Neural cell (in vitro differentiated cells): ENCODE measurements around the gene MBD4.

ENCODE experiments used
- EP300 ChIP-seq: fragments of 450-650 bp; conservative IDR thresholded peaks from 2 replicates; pipeline ENCODE4 v1.6.1; 2014; ENCODE audit warnings: antibody characterized with exemption, mild to moderate bottlenecking, moderate library complexity; ENCODE audit not compliant: poor library complexity, severe bottlenecking
- EZH2 ChIP-seq: fragments of 200-600, 300-800 bp; shearing (Covaris generic), sonication (generic); IDR thresholded peaks from 2 replicates; pipeline ENCODE4 v1.6.1; 2014; ENCODE audit warnings: antibody characterized with exemption, low read length, borderline replicate concordance, mild to moderate bottlenecking; ENCODE audit not compliant: insufficient read depth, poor library complexity, severe bottlenecking
- MXI1 ChIP-seq: fragments of 450-650 bp; conservative IDR thresholded peaks from 2 replicates; pipeline ENCODE4 v1.6.1; 2014; ENCODE audit warnings: antibody characterized with exemption, mild to moderate bottlenecking; ENCODE audit not compliant: poor library complexity, severe bottlenecking
- POLR2AphosphoS5 ChIP-seq: IDR thresholded peaks from 2 replicates; pipeline ENCODE4 v1.6.1; 2012
- RAD21 ChIP-seq: fragments of 450-650 bp; conservative IDR thresholded peaks from 2 replicates; pipeline ENCODE4 v1.6.1; 2014; ENCODE audit warnings: antibody characterized with exemption, mild to moderate bottlenecking, moderate library complexity
- TAF1 ChIP-seq: IDR thresholded peaks from 2 replicates; pipeline ENCODE4 v1.6.1; 2012; ENCODE audit warnings: low read depth
- TF ChIP-seq, protein P1 (sequence below): fragments of 450-650 bp; IDR thresholded peaks from 2 replicates; pipeline ENCODE4 v1.5.1; 2014; ENCODE audit warnings: antibody characterized with exemption, mild to moderate bottlenecking, moderate library complexity; ENCODE audit not compliant: poor library complexity, severe bottlenecking
- TF ChIP-seq, protein P2 (sequence below): IDR thresholded peaks from 2 replicates; pipeline ENCODE4 v1.6.1; 2012; ENCODE audit warnings: borderline replicate concordance

DNA sequence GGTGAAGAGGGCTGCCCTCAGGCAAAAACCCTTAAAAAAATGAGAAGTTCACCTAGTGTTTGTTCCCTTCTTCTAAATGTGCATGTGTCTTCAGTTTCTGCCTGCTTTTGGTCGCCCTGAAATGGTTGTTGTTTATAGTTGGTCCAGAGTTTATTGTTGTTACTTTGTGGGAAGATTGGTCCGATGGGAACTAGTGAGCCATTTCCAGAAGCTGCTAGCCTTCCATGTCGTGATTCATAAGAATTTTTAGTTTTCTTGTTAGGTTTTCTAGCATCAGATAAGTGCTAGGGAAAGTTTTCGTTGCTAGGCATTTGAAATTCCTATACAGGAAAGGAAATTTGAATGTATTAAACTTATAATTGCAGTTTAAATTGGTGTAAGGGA, 34.0 kb upstream of the MBD4 start:
- TF ChIP-seq EZH2 (no peak), RAD21 (no peak), POLR2AphosphoS5 (no peak), TAF1 (no peak), EP300 (no peak), MXI1 (no peak)
- TF ChIP-seq, protein P1, sequence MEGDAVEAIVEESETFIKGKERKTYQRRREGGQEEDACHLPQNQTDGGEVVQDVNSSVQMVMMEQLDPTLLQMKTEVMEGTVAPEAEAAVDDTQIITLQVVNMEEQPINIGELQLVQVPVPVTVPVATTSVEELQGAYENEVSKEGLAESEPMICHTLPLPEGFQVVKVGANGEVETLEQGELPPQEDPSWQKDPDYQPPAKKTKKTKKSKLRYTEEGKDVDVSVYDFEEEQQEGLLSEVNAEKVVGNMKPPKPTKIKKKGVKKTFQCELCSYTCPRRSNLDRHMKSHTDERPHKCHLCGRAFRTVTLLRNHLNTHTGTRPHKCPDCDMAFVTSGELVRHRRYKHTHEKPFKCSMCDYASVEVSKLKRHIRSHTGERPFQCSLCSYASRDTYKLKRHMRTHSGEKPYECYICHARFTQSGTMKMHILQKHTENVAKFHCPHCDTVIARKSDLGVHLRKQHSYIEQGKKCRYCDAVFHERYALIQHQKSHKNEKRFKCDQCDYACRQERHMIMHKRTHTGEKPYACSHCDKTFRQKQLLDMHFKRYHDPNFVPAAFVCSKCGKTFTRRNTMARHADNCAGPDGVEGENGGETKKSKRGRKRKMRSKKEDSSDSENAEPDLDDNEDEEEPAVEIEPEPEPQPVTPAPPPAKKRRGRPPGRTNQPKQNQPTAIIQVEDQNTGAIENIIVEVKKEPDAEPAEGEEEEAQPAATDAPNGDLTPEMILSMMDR, result no peak
- TF ChIP-seq, protein P2, sequence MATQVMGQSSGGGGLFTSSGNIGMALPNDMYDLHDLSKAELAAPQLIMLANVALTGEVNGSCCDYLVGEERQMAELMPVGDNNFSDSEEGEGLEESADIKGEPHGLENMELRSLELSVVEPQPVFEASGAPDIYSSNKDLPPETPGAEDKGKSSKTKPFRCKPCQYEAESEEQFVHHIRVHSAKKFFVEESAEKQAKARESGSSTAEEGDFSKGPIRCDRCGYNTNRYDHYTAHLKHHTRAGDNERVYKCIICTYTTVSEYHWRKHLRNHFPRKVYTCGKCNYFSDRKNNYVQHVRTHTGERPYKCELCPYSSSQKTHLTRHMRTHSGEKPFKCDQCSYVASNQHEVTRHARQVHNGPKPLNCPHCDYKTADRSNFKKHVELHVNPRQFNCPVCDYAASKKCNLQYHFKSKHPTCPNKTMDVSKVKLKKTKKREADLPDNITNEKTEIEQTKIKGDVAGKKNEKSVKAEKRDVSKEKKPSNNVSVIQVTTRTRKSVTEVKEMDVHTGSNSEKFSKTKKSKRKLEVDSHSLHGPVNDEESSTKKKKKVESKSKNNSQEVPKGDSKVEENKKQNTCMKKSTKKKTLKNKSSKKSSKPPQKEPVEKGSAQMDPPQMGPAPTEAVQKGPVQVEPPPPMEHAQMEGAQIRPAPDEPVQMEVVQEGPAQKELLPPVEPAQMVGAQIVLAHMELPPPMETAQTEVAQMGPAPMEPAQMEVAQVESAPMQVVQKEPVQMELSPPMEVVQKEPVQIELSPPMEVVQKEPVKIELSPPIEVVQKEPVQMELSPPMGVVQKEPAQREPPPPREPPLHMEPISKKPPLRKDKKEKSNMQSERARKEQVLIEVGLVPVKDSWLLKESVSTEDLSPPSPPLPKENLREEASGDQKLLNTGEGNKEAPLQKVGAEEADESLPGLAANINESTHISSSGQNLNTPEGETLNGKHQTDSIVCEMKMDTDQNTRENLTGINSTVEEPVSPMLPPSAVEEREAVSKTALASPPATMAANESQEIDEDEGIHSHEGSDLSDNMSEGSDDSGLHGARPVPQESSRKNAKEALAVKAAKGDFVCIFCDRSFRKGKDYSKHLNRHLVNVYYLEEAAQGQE, result no peak
